ENCODE data around the gene SPON2. TPM values are rescaled to one million over a fixed set of nuclear protein-coding genes. Genes with fewer than 3 reads are reported as not detected.

Gene SPON2
- polyA plus RNA-seq, 1 experiment, result 11.6 TPM

- no peaks in the 10 kb centered on the region for H3K27me3 ChIP-seq (ENCODE audit: control insufficient read depth, insufficient read depth, low read length)
- DNase-seq (ENCODE audit: low read depth), result no peak
- CTCF ChIA-PET, result interaction anchor here (1.3 kb wide), 1 partner anchor 52 kb away, joined by 3 read pairs; no protein-coding TSS in a partner anchor
- H3K4me3 ChIP-seq (ENCODE audit: low read depth, low read length), result no peak overlapping the region
- peaks cover 34% of the 10 kb centered on the region for H3K36me3 ChIP-seq (ENCODE audit: control insufficient read depth, insufficient read depth, low read length)
- POLR2A ChIA-PET, result no interaction called here
- TF ChIP-seq CTCF (IDR thresholded peaks at IDR 0.05; ENCODE audit: insufficient read depth, low read depth, low read length), result no peak
These were observed 46.5 kb upstream of the SPON2 start for GRCh38 chr4:1218634-1219565.

- no peaks in the 10 kb centered on the region for H3K27me3 ChIP-seq (ENCODE audit: control insufficient read depth, insufficient read depth, low read length)
- POLR2A ChIA-PET, result no interaction called here
- H3K36me3 ChIP-seq (ENCODE audit: control insufficient read depth, insufficient read depth, low read length), result peaks cover 43% of the 10 kb centered on the region
- no peak overlapping the region for H3K4me3 ChIP-seq (ENCODE audit: low read depth, low read length)
- CTCF ChIA-PET, result no interaction called here
- no peak for DNase-seq (ENCODE audit: low read depth)
- TF ChIP-seq CTCF (IDR thresholded peaks at IDR 0.05; ENCODE audit: insufficient read depth, low read depth, low read length), result no peak
These were observed 45.0 kb upstream of the SPON2 start for GRCh38 chr4:1217366-1217765.

GRCh38 chr4:1216869-1217294 lies 44.5 kb upstream of the SPON2 start:
- CTCF ChIA-PET, result no interaction called here
- Histone ChIP-seq H3K4me3 (ENCODE audit: low read depth, low read length) (no peak overlapping the region), H3K36me3 (ENCODE audit: control insufficient read depth, insufficient read depth, low read length) (peaks cover 43% of the 10 kb centered on the region), H3K27me3 (ENCODE audit: control insufficient read depth, insufficient read depth, low read length) (no peaks in the 10 kb centered on the region)
- DNase-seq (ENCODE audit: low read depth), result no peak
- POLR2A ChIA-PET, result no interaction called here
- TF ChIP-seq CTCF (IDR thresholded peaks at IDR 0.05; ENCODE audit: insufficient read depth, low read depth, low read length), result no peak

- ChIA-PET CTCF (no interaction called here), POLR2A (no interaction called here)
- Histone ChIP-seq H3K27me3 (ENCODE audit: control insufficient read depth, insufficient read depth, low read length) (no peaks in the 10 kb centered on the region), H3K4me3 (ENCODE audit: low read depth, low read length) (no peak overlapping the region), H3K36me3 (ENCODE audit: control insufficient read depth, insufficient read depth, low read length) (peaks cover 44% of the 10 kb centered on the region)
- DNase-seq (ENCODE audit: low read depth), result no peak
- TF ChIP-seq CTCF (IDR thresholded peaks at IDR 0.05; ENCODE audit: insufficient read depth, low read depth, low read length), result no peak
These were observed 43.8 kb upstream of the SPON2 start for GRCh38 chr4:1216076-1216614.

GRCh38 chr4:1215141-1216075 lies 43.0 kb upstream of the SPON2 start:
- no peaks in the 10 kb centered on the region for H3K27me3 ChIP-seq (ENCODE audit: control insufficient read depth, insufficient read depth, low read length)
- POLR2A ChIA-PET, result no interaction called here
- CTCF ChIA-PET, result no interaction called here
- peaks cover 47% of the 10 kb centered on the region for H3K36me3 ChIP-seq (ENCODE audit: control insufficient read depth, insufficient read depth, low read length)
- H3K4me3 ChIP-seq (ENCODE audit: low read depth, low read length), result no peak overlapping the region
- no peak for TF ChIP-seq CTCF (IDR thresholded peaks at IDR 0.05; ENCODE audit: insufficient read depth, low read depth, low read length)
- no peak for DNase-seq (ENCODE audit: low read depth)

Measured in BJ (cell line).